ENCODE data around the gene PACS2. TPM values are rescaled to one million over a fixed set of nuclear protein-coding genes. Genes with fewer than 3 reads are reported as not detected.

Gene PACS2
- polyA plus RNA-seq, 1 of the 3 experiments (the other 2 are of a cell fraction): 42.7 TPM

DNA sequence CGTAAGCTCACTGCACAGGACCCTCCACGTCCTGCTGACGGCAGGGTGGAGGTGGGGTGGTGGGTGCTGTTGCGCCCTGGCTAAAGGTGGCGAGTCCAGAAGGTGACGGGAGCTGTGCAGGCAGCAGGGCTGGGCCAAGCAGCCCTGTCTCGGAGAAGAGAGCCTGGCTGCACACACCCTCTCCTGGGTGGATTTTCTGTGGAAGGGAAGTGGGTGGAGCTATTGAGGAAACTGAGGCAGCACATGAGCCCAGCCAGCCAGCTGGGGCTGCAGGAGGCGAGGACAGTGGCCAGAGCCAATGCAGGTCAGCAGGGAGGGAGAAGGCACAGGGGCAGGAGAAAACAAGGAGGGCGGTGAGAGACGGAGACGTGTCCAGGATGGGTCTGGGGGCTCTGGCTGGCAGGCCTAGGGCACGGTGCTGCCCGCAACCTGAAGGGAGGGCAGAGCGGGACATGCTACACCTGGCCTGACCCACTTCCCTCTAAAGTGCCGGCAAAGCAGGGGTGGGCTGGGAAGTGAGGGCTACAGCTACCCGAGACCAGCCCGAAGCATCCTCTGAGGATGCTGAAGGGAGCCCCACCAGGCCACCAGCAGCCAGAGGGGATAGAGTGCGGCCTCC is 45.7 kb upstream of the PACS2 start:
- H3K4me2 ChIP-seq: no peak overlapping the region
- DNase-seq: no peak
- ChIA-PET POLR2A (no interaction called here), CTCF (interaction anchor here (0.7 to 2.0 kb wide), 8 partner anchors 9 to 99 kb away, joined by 3 to 5 read pairs (median 4); no protein-coding TSS in a partner anchor)
- H3K79me2 ChIP-seq (ENCODE audit: insufficient read depth): peaks cover 10% of the 10 kb centered on the region; the same call in 1 of the 2 replicates
- no peaks in the 10 kb centered on the region for H3K27me3 ChIP-seq (ENCODE audit: insufficient read depth)
- no peak overlapping the region for H3K27ac ChIP-seq (ENCODE audit: low read depth in 2 of 2, low read length in 1 of 2)
- no peaks in the 10 kb centered on the region for H3K9me3 ChIP-seq
- H4K20me1 ChIP-seq (ENCODE audit: insufficient read depth): 0 out of 2 replicates have a peak, but pooled peaks cover 4% of the 10 kb centered on the region
- WGBS (ENCODE audit: low lambda C conversion rate): 97% methylated on average over 14 of the region's 18 CpGs
- H3K36me3 ChIP-seq (replicated peaks in 1 of 2; ENCODE audit: control insufficient read depth in 1 of 2, insufficient read depth in 2 of 2, low read length in 1 of 2): peaks cover 2 to 3% of the 10 kb centered on the region in 2 experiments
- peaks cover 0 to 11% of the 10 kb centered on the region in 2 experiments; a peak in 1 of 4 replicates for H3K4me1 ChIP-seq (ENCODE audit: control insufficient read depth in 1 of 2, insufficient read depth in 2 of 2, low read depth in 1 of 2, low read length in 1 of 2)
- H2AFZ ChIP-seq (ENCODE audit: low read depth): no peak overlapping the region
- TF ChIP-seq NRF1 (IDR thresholded peaks at IDR 0.05; ENCODE audit: low read depth, low read length) (no peak), TEAD4 (IDR thresholded peaks at IDR 0.05; ENCODE audit: borderline replicate concordance, insufficient read depth) (no peak), REST (IDR thresholded peaks at IDR 0.05; ENCODE audit: low read depth, low read length) (no peak), ELF1 (IDR thresholded peaks at IDR 0.05) (no peak), USF1 (IDR thresholded peaks at IDR 0.05; ENCODE audit: borderline replicate concordance, low read depth) (no peak), GATA2 (CRISPR knock-in tag; IDR thresholded peaks at IDR 0.05) (no peak), ZBTB33 (IDR thresholded peaks at IDR 0.05; ENCODE audit: borderline replicate concordance, low read depth) (no peak), PBX3 (IDR thresholded peaks at IDR 0.05) (no peak), GABPA (IDR thresholded peaks at IDR 0.05; ENCODE audit: low read depth) (no peak)
- TF ChIP-seq, protein P1, sequence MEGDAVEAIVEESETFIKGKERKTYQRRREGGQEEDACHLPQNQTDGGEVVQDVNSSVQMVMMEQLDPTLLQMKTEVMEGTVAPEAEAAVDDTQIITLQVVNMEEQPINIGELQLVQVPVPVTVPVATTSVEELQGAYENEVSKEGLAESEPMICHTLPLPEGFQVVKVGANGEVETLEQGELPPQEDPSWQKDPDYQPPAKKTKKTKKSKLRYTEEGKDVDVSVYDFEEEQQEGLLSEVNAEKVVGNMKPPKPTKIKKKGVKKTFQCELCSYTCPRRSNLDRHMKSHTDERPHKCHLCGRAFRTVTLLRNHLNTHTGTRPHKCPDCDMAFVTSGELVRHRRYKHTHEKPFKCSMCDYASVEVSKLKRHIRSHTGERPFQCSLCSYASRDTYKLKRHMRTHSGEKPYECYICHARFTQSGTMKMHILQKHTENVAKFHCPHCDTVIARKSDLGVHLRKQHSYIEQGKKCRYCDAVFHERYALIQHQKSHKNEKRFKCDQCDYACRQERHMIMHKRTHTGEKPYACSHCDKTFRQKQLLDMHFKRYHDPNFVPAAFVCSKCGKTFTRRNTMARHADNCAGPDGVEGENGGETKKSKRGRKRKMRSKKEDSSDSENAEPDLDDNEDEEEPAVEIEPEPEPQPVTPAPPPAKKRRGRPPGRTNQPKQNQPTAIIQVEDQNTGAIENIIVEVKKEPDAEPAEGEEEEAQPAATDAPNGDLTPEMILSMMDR (IDR thresholded peaks at IDR 0.05): no peak
- no peaks in the 10 kb centered on the region for H3F3A ChIP-seq (replicated peaks; ENCODE audit: insufficient read depth)
- no peaks in the 10 kb centered on the region for H3K9me2 ChIP-seq
- H3K9ac ChIP-seq: no peak overlapping the region
- no peak overlapping the region for H3K4me3 ChIP-seq (ENCODE audit: low read depth in 2 of 2, low read length in 1 of 2)

Data from SK-N-SH (cell line).